Calu3 (cell line): ENCODE data around the gene EYS. TPM values are rescaled to one million over a fixed set of nuclear protein-coding genes. Genes with fewer than 3 reads are reported as not detected.
"Not testable (repeated sequence)": the region's sequence is repeated elsewhere in the genome, so short reads cannot be mapped to it uniquely, and the experiment has no call there.

Experiments used
- BruUV-seq: library from RNA; stranded (reverse); fragments of 400-500 nt; replicated peaks from 2 replicates; lab custom pipeline; 2021; lab: Mats Ljungman, UMichigan
- CTCF ChIA-PET: fragments of 300-600 bp; sonication (Branson Sonifier 250); formaldehyde crosslinking; loops from one replicate; lab custom pipeline; 2022; ENCODE audit warnings: antibody characterized with exemption; lab: Charles Lee
- DNase-seq: peaks from one replicate; pipeline ENCODE4 v3.0.0; 2022
- H3K27ac Mint-ChIP-seq: one replicate; pipeline ENCODE4 v1.8.0; 2022; ENCODE audit warnings: mixed read lengths; ENCODE audit not compliant: unreplicated experiment
- H3K27me3 Mint-ChIP-seq: one replicate; pipeline ENCODE4 v1.8.0; 2022; ENCODE audit warnings: mixed read lengths; ENCODE audit not compliant: unreplicated experiment
- H3K36me3 Mint-ChIP-seq: one replicate; pipeline ENCODE4 v1.8.0; 2022; ENCODE audit warnings: mild to moderate bottlenecking, moderate library complexity, mixed read lengths; ENCODE audit not compliant: insufficient read depth, unreplicated experiment
- H3K4me1 Mint-ChIP-seq: one replicate; pipeline ENCODE4 v1.8.0; 2022; ENCODE audit warnings: mild to moderate bottlenecking, low read depth, mixed read lengths; ENCODE audit not compliant: unreplicated experiment
- H3K4me3 Mint-ChIP-seq: one replicate; pipeline ENCODE4 v1.8.0; 2022; ENCODE audit warnings: mild to moderate bottlenecking, low read depth, moderate library complexity, mixed read lengths; ENCODE audit not compliant: unreplicated experiment
- H3K9me3 Mint-ChIP-seq: one replicate; pipeline ENCODE4 v1.8.0; 2022; ENCODE audit warnings: low read depth, mixed read lengths; ENCODE audit not compliant: unreplicated experiment
- intact Hi-C: fragments of 100-400 bp; cut with micrococcal nuclease; formaldehyde crosslinking; loops from one replicate; pipeline ENCODE4 v1.10.0; 2022; ENCODE audit not compliant: unreplicated experiment
- total RNA-seq: library from RNA; stranded (reverse); gene quantifications from 2 replicates; pipeline ENCODE4 v1.2.3, GENCODE V29; 2022
- TF ChIP-seq, protein P1 (sequence below): fragments of 200-600 bp; IDR thresholded peaks from one replicate; pipeline ENCODE4 v1.8.0; 2022; ENCODE audit warnings: antibody characterized with exemption; ENCODE audit not compliant: unreplicated experiment

Gene EYS
- total RNA-seq, 1 experiment from 2014 or later = not detected

DNA sequence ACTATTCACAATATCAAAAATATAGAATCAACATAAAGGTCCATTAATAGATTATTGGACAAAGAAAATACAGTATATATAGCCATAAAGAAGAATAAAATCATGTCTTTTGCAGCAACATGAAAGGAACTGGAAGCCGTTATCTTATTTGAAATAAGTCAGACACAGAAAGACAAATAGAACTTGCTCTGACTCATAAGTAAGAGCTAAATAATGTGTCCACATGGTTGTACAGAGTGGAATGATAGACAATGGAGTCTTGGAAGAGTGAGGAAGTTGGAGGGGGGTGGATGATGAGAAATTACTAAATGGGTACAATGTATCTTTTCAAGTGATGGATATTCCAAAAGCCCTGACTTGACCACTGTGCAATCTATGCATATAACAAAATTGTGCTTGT, 1457.9 kb downstream of the EYS start:
- Mint-ChIP-seq H3K4me3 (no peak overlapping the region), H3K4me1 (peaks cover 2% of the 10 kb centered on the region), H3K36me3 (no peaks in the 10 kb centered on the region), H3K9me3 (no peaks in the 10 kb centered on the region), H3K27me3 (no peaks in the 10 kb centered on the region), H3K27ac (no peak overlapping the region)
- DNase-seq = no peak
- intact Hi-C loops = no loop called here
- CTCF ChIA-PET = interaction anchor here (0.7 to 0.8 kb wide), 2 partner anchors 50 to 651 kb away, joined by 4 to 6 read pairs; no protein-coding TSS in a partner anchor
- TF ChIP-seq, protein P1, sequence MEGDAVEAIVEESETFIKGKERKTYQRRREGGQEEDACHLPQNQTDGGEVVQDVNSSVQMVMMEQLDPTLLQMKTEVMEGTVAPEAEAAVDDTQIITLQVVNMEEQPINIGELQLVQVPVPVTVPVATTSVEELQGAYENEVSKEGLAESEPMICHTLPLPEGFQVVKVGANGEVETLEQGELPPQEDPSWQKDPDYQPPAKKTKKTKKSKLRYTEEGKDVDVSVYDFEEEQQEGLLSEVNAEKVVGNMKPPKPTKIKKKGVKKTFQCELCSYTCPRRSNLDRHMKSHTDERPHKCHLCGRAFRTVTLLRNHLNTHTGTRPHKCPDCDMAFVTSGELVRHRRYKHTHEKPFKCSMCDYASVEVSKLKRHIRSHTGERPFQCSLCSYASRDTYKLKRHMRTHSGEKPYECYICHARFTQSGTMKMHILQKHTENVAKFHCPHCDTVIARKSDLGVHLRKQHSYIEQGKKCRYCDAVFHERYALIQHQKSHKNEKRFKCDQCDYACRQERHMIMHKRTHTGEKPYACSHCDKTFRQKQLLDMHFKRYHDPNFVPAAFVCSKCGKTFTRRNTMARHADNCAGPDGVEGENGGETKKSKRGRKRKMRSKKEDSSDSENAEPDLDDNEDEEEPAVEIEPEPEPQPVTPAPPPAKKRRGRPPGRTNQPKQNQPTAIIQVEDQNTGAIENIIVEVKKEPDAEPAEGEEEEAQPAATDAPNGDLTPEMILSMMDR = no peak
- BruUV-seq = no TSS peak

DNA sequence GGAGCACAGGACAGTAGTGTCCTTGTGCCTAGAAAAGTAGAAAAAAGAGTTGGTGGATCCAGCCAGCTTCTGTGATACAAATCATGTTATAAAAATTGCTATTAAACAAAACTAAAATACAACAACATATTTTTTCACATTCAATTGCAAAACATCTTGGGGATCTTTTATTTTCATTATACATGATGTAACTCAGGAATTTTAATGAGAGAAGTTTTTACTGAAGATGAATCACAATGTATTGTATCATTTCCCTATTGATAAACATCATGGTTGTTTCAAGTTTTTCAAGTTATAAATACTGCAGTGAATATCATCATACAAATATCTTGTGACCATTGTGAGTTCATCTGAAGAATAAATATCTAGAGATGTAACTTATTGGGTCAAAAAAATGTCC, 1463.4 kb downstream of the EYS start:
- Mint-ChIP-seq H3K27me3 (no peaks in the 10 kb centered on the region), H3K4me3 (no peak overlapping the region), H3K36me3 (no peaks in the 10 kb centered on the region), H3K4me1 (no peaks in the 10 kb centered on the region), H3K27ac (no peak overlapping the region), H3K9me3 (no peaks in the 10 kb centered on the region)
- TF ChIP-seq, protein P1 = no peak
- intact Hi-C loops = no loop called here
- CTCF ChIA-PET = no interaction called here
- no peak for DNase-seq
- BruUV-seq = no TSS peak

DNA sequence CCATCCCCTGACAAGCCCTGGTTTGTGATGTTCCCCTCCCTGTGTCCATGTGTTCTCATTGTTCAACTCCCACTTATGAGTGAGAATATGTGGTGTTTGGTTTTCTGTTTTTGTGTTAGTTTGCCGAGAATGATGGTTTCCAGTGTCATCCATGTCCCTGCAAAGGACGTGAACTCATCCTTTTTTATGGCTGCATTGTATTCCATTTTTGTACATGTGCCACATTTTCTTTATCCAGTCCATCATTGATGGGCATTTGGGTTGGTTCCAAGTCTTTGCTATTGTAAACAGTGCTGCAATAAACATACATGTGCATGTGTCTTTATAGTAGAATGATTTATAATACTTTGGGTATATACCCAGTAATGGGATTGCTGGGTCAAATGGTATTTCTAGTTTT, 1468.1 kb downstream of the EYS start:
- not testable (repeated sequence) for BruUV-seq, H3K4me1 Mint-ChIP-seq

DNA sequence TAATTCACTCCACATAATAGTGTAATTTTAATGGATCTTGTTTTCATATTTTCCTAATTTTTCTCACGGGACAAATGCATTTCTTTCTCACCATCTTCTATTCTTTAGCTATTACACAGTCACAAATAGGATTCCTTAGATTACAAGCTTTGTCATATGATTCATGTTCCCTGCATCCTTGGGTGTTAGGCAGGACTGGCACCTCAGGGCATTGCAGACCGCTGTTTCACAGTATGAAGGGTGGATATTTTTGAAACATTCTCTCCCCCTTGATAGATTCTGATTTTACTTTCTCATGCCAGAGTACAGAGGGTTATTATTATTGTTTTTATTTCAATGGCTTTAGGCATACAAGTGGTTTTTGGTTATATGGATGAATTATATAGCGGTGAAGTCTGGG, 1469.0 kb downstream of the EYS start:
- DNase-seq = no peak
- BruUV-seq = no TSS peak
- Mint-ChIP-seq H3K27ac (no peak overlapping the region), H3K27me3 (no peaks in the 10 kb centered on the region), H3K9me3 (no peaks in the 10 kb centered on the region), H3K36me3 (no peaks in the 10 kb centered on the region), H3K4me1 (no peaks in the 10 kb centered on the region), H3K4me3 (no peak overlapping the region)
- CTCF ChIA-PET = no interaction called here
- intact Hi-C loops = no loop called here
- TF ChIP-seq, protein P1 = no peak

More for the DNA sequence above, 1468.1 kb downstream of the EYS start:
- H3K27ac Mint-ChIP-seq, CTCF ChIA-PET, DNase-seq, H3K36me3 Mint-ChIP-seq, H3K9me3 Mint-ChIP-seq, H3K4me3 Mint-ChIP-seq, intact Hi-C loops, H3K27me3 Mint-ChIP-seq: not testable (repeated sequence)

DNA sequence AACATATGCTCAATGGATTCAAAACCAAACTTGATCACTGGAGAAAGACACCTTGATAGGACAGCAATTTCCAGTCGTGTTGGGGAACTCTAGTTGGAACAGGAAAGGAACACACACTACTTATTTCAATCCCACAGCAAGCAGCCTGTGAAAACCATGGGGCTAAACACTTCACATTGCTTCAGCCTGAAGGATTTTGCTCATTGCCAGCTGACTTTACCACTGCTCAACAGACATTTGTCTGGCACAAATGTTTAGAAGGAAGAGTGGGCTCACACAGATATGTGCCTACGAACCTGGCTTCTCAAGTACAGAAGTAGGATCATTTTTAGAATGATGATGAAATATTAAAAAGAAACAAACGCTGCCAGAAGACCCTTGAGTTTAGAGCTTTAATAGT, 1473.3 kb downstream of the EYS start:
- no peak overlapping the region for H3K27ac Mint-ChIP-seq
- intact Hi-C loops = no loop called here
- H3K4me3 Mint-ChIP-seq = no peak overlapping the region
- no peaks in the 10 kb centered on the region for H3K36me3 Mint-ChIP-seq
- no peaks in the 10 kb centered on the region for H3K4me1 Mint-ChIP-seq
- no peaks in the 10 kb centered on the region for H3K9me3 Mint-ChIP-seq
- TF ChIP-seq, protein P1 = no peak
- H3K27me3 Mint-ChIP-seq = no peaks in the 10 kb centered on the region
- no TSS peak for BruUV-seq
- no peak for DNase-seq
- CTCF ChIA-PET = no interaction called here
